Measurements from ENCODE around the gene TFR2. TPM values are rescaled to one million over a fixed set of nuclear protein-coding genes. Genes with fewer than 3 reads are reported as not detected.

The TFR2 gene
- total RNA-seq, 1 experiment from 2014 or later: 11.8 TPM

GRCh38 chr7:100600730-100601038, 40.7 kb downstream of the TFR2 start:
- CTCF ChIA-PET: no interaction called here
- Histone ChIP-seq H3K9ac (ENCODE audit: low read length) (no peak overlapping the region), H3K9me2 (ENCODE audit: insufficient read depth) (no peaks in the 10 kb centered on the region), H3K4me1 (ENCODE audit: control insufficient read depth in 1 of 2, insufficient read depth in 2 of 2, low read length in 2 of 2) (peaks cover 0 to 42% of the 10 kb centered on the region in 2 experiments; a peak in 3 of 4 replicates), H3K27ac (ENCODE audit: low read depth, low read length) (no peak overlapping the region), H3K27me3 (ENCODE audit: insufficient read depth, low read length) (no peaks in the 10 kb centered on the region), H3K4me3 (replicated peaks in 1 of 2; ENCODE audit: low read depth in 1 of 2, low read length in 2 of 2) (no peak overlapping the region), H4K20me1 (ENCODE audit: insufficient read depth) (no peaks in the 10 kb centered on the region), H3K9me3 (ENCODE audit: control insufficient read depth in 1 of 2, insufficient read depth in 1 of 2, low read depth in 1 of 2, low read length in 2 of 2) (no peaks in the 10 kb centered on the region), H3K36me3 (ENCODE audit: control insufficient read depth in 1 of 2, insufficient read depth in 2 of 2, low read length in 2 of 2) (no peaks in the 10 kb centered on the region), H3K4me2 (ENCODE audit: low read length) (no peak overlapping the region), H3K79me2 (ENCODE audit: insufficient read depth, low read length) (no peaks in the 10 kb centered on the region), H2AFZ (ENCODE audit: low read depth, low read length, poor library complexity, severe bottlenecking) (no peak overlapping the region)
- DNase-seq (ENCODE audit: low read depth, low spot score) (no peak), ATAC-seq (no peak)
- RAD21 ChIA-PET (ENCODE audit: low non-redundant PET in 1 of 2, low total read pairs in 2 of 2, uncharacterized antibody in 2 of 2, unreplicated experiment in 2 of 2): no interaction called here
- TF ChIP-seq YY1 (IDR thresholded peaks at IDR 0.05; ENCODE audit: extremely low read depth, insufficient replicate concordance, low read depth, low read length) (no peak), EZH2phosphoT487 (IDR thresholded peaks at IDR 0.05; ENCODE audit: borderline replicate concordance) (no peak), REST (IDR thresholded peaks at IDR 0.05; ENCODE audit: low read depth) (no peak), SP1 (IDR thresholded peaks at IDR 0.05; ENCODE audit: low read depth) (no peak), ATF3 (IDR thresholded peaks at IDR 0.05) (no peak), CTCF (IDR thresholded peaks at IDR 0.05 in 2 of 3, conservative IDR thresholded peaks at IDR 0.05 in 1 of 3; ENCODE audit: borderline replicate concordance in 1 of 3, insufficient read depth in 1 of 3, low read depth in 2 of 3, low read length in 2 of 3) (no peak), SRF (IDR thresholded peaks at IDR 0.05; ENCODE audit: low read depth) (no peak), TCF7L2 (IDR thresholded peaks at IDR 0.05; ENCODE audit: borderline replicate concordance, extremely low read depth, insufficient read depth, insufficient read length) (no peak), CBX3 (IDR thresholded peaks at IDR 0.05; ENCODE audit: low read depth) (no peak), ZNF274 (IDR thresholded peaks at IDR 0.05; ENCODE audit: low read depth, low read length) (no peak)
- POLR2A ChIA-PET: no interaction called here
- BruUV-seq (replicated peaks): no TSS peak
- intact Hi-C loops (cut with micrococcal nuclease): no loop called here

Measured in HCT116 (cell line).